HepG2 (cell line): ENCODE data around the gene CFAP100. TPM values are rescaled to one million over a fixed set of nuclear protein-coding genes. Genes with fewer than 3 reads are reported as not detected.
A peak's percentile ranks its signal among the peaks of the same experiment; 100 is the strongest.

Experiments
- ARNT ChIP-seq: fragments of 450-650 bp; IDR thresholded peaks from 2 replicates; pipeline ENCODE4 v1.6.1; 2017
- MXD4 ChIP-seq: IDR thresholded peaks from 2 replicates; pipeline ENCODE4 v1.6.1; 2016; ENCODE audit warnings: mild to moderate bottlenecking, missing biosample characterization, missing genetic modification reagents
- POLR2G ChIP-seq: fragments of 200-400 bp; formaldehyde crosslinking; IDR thresholded peaks from 2 replicates; pipeline ENCODE4 v1.6.1; 2018; ENCODE audit warnings: mild to moderate bottlenecking, low read depth, low read length, moderate library complexity
- REST ChIP-seq, 2 experiments: IDR thresholded peaks; 2 replicates each; pipeline ENCODE4 v1.6.1; 2011 to 2012; ENCODE audit warnings: low read length in 2 of 2, borderline replicate concordance in 1 of 2, low read depth in 1 of 2, mild to moderate bottlenecking in 1 of 2, moderate library complexity in 1 of 2
- SP4 ChIP-seq: sonication (generic); formaldehyde crosslinking; IDR thresholded peaks from 2 replicates; pipeline ENCODE4 v1.8.1; 2023; ENCODE audit warnings: mild to moderate bottlenecking, missing genetic modification reagents
- ZBTB44 ChIP-seq: sonication (generic); formaldehyde crosslinking; IDR thresholded peaks from 2 replicates; pipeline ENCODE4 v1.4.0; 2020; ENCODE audit warnings: missing genetic modification reagents
- ZNF205 ChIP-seq: IDR thresholded peaks from 2 replicates; pipeline ENCODE4 v1.6.1; 2018; ENCODE audit warnings: missing biosample characterization, missing genetic modification reagents
- ZNF225 ChIP-seq: sonication (generic); formaldehyde crosslinking; IDR thresholded peaks from 2 replicates; pipeline ENCODE4 v1.4.0; 2020; ENCODE audit warnings: mild to moderate bottlenecking, missing genetic modification reagents
- ZNF607 ChIP-seq: sonication (generic); formaldehyde crosslinking; IDR thresholded peaks from 2 replicates; pipeline ENCODE4 v1.5.1; 2020; ENCODE audit warnings: missing genetic modification reagents, mild to moderate bottlenecking, borderline replicate concordance
- polyA plus RNA-seq, 8 experiments: library from polyadenylated mRNA; depleted of rRNA in 3 of 8; stranded (reverse) in 7 of 8; unstranded in 1 of 8; fragments of >200 nt; fragmentation: Illumina TruSeq in 4 of 8; extraction: Trizol in 4 of 8; gene quantifications; 2 replicates each; pipeline versions ENCODE4 v1.2.1 to v1.2.3, GENCODE V29; 2011 to 2016; ENCODE audit warnings: low read depth in 4 of 8, missing spikeins in 1 of 8, mixed read lengths in 1 of 8; ENCODE audit not compliant: insufficient read depth in 1 of 8
- total RNA-seq, 5 experiments: library from RNA; depleted of rRNA; stranded (reverse); fragments of >200 nt; fragmentation: Illumina TruSeq; extraction: Trizol; gene quantifications; 2 replicates each; pipeline ENCODE4 v1.2.3, GENCODE V29; 2016; ENCODE audit warnings: low read depth in 1 of 5
- TF ChIP-seq, protein P1 (sequence below): sonication (generic); formaldehyde crosslinking; IDR thresholded peaks from 2 replicates; pipeline ENCODE4 v1.4.0; 2020; ENCODE audit warnings: missing genetic modification reagents, borderline replicate concordance
- TF ChIP-seq, protein P2 (sequence below), 2 experiments: fragments of 450-650 bp in 1 of 2; sonication (generic) in 1 of 2; formaldehyde crosslinking; IDR thresholded peaks; 2 replicates each; pipeline versions ENCODE4 v1.5.0 to v1.8.0; 2020 to 2022; ENCODE audit warnings: mild to moderate bottlenecking in 1 of 2, missing genetic modification reagents in 1 of 2
- TF ChIP-seq, protein P3 (sequence below): sonication (generic); formaldehyde crosslinking; IDR thresholded peaks from 2 replicates; pipeline ENCODE4 v1.5.0; 2020; ENCODE audit warnings: mild to moderate bottlenecking, missing genetic modification reagents

The CFAP100 gene
- total and polyA plus RNA-seq, 2 of the 13 experiments (the other 11 are each of a cell fraction or from before 2014, with no cell fraction given): 0.32 TPM; not detected in 1

GRCh38 chr3:126389112-126389793 lies 5.5 kb upstream of the CFAP100 start (continued):
- TF ChIP-seq, protein P1, sequence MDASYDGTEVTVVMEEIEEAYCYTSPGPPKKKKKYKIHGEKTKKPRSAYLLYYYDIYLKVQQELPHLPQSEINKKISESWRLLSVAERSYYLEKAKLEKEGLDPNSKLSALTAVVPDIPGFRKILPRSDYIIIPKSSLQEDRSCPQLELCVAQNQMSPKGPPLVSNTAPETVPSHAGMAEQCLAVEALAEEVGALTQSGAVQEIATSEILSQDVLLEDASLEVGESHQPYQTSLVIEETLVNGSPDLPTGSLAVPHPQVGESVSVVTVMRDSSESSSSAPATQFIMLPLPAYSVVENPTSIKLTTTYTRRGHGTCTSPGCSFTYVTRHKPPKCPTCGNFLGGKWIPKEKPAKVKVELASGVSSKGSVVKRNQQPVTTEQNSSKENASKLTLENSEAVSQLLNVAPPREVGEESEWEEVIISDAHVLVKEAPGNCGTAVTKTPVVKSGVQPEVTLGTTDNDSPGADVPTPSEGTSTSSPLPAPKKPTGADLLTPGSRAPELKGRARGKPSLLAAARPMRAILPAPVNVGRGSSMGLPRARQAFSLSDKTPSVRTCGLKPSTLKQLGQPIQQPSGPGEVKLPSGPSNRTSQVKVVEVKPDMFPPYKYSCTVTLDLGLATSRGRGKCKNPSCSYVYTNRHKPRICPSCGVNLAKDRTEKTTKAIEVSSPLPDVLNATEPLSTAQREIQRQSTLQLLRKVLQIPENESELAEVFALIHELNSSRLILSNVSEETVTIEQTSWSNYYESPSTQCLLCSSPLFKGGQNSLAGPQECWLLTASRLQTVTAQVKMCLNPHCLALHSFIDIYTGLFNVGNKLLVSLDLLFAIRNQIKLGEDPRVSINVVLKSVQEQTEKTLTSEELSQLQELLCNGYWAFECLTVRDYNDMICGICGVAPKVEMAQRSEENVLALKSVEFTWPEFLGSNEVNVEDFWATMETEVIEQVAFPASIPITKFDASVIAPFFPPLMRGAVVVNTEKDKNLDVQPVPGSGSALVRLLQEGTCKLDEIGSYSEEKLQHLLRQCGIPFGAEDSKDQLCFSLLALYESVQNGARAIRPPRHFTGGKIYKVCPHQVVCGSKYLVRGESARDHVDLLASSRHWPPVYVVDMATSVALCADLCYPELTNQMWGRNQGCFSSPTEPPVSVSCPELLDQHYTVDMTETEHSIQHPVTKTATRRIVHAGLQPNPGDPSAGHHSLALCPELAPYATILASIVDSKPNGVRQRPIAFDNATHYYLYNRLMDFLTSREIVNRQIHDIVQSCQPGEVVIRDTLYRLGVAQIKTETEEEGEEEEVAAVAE (CRISPR knock-in tag): no peak
- TF ChIP-seq ZNF205 (peak; percentile 76), ZNF607 (CRISPR knock-in tag) (peak; percentile 71; the same call in 1 of the 2 replicates), MXD4 (CRISPR knock-in tag) (peak; percentile 72; the same call in 1 of the 2 replicates), ZBTB44 (CRISPR knock-in tag) (no peak), POLR2G (no peak), SP4 (CRISPR knock-in tag) (0 out of 2 replicates have a peak, but pooled peaks have one; percentile 56), ZNF225 (CRISPR knock-in tag) (peak; percentile 83), ARNT (no peak), REST (IDR thresholded peaks at IDR 0.05; ENCODE audit: borderline replicate concordance in 1 of 2, low read depth in 1 of 2, low read length in 2 of 2) (no peak)
- TF ChIP-seq, protein P2, sequence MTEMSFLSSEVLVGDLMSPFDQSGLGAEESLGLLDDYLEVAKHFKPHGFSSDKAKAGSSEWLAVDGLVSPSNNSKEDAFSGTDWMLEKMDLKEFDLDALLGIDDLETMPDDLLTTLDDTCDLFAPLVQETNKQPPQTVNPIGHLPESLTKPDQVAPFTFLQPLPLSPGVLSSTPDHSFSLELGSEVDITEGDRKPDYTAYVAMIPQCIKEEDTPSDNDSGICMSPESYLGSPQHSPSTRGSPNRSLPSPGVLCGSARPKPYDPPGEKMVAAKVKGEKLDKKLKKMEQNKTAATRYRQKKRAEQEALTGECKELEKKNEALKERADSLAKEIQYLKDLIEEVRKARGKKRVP (CRISPR knock-in tag; IDR thresholded peaks at IDR 0.05): peak in 1 of 2 experiments; percentile 75; a peak in 2 of 4 replicates
- TF ChIP-seq, protein P3, sequence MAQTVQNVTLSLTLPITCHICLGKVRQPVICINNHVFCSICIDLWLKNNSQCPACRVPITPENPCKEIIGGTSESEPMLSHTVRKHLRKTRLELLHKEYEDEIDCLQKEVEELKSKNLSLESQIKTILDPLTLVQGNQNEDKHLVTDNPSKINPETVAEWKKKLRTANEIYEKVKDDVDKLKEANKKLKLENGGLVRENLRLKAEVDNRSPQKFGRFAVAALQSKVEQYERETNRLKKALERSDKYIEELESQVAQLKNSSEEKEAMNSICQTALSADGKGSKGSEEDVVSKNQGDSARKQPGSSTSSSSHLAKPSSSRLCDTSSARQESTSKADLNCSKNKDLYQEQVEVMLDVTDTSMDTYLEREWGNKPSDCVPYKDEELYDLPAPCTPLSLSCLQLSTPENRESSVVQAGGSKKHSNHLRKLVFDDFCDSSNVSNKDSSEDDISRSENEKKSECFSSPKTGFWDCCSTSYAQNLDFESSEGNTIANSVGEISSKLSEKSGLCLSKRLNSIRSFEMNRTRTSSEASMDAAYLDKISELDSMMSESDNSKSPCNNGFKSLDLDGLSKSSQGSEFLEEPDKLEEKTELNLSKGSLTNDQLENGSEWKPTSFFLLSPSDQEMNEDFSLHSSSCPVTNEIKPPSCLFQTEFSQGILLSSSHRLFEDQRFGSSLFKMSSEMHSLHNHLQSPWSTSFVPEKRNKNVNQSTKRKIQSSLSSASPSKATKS (CRISPR knock-in tag): no peak
